ENCODE results near the gene CEP104.

The CEP104 gene

DNA sequence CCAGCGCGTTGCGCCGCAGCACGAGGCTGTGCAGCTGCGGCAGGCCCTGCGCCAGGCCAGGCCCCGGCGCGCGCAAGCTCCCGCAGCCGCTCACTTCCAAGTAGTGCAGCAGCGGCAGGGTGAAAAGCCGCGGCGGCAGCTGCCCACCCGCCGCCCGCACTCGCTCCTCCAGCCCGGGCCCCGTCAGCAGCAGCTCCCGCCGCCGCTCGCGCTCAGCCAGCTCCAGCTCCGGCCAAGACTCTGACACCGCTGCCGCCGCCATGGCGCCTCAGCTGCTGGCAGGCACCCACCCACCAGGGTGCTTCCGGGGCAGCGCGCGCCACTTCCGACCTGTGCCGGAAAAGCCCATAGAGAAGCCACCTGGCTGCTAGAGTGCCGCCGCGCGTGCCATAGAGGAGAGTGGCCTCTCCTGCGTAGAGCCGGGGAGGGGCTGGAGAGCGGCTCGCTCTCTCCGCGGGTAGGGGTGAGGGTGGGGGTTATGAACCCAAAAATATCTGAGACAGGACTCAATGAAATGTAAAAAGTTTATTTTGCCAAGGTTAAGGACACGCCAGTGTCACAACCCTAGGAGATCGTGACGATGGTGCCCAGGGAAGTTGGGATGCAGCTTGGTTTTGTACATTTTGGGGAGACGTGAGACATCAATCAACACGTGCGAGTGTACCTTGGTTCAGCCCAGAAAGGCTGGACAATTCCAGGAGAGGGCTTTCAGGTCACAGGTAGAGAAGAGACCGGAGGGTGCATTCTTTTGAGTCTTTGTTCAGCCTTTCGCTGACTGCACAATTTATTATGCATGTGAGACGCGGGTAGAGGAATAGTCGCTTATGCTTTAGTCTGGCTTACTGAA is 60.6 kb downstream of the CEP104 start, which contains the start of gene LRRC47:
Gene LRRC47, minus strand, starts transcription at position 284 of the 847 bp plus-strand sequence. Its CDS starts 22 bp downstream, at position 262.
- peak; percentile 92 for DNase-seq (ENCODE audit: low read depth)

DNA sequence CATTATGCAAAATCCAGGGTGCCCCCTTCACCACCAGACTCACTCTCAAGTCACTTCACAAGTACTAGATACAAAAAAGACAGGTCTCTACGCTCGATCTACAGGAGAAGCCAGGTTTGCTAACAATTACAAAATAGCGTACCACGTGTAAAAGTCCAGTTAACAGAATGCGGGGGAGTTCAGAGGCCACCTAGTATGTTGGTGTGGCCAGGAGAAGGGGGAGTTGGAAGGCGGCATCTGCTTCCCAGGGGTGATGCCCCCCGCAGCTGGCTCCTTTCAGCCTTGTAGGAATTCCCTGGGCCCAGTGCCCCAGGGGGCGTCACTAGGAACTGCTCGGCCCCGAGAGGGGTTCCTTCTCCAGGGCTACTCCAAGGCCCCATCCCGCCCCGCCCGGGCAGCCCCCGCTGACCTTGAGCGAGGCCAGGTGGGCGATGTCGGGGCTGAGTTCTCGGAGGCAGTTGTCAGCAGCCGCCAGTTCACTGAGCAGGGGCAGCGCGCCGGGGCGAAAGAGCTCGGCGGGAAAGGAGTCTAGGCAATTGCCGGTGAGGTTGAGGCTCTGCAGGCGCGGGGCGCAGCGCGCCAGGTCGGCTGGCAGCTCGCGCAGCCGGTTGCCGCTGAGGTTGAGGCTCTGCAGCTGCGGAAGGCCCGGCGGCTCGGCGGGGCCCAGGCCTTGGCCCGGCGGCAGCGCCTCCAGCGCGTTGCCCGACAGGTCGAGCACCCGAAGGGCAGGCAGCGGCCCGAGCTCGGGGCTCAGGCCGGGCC is 61.4 kb downstream of the CEP104 start:
- DNase-seq (ENCODE audit: low read depth): no peak

DNA sequence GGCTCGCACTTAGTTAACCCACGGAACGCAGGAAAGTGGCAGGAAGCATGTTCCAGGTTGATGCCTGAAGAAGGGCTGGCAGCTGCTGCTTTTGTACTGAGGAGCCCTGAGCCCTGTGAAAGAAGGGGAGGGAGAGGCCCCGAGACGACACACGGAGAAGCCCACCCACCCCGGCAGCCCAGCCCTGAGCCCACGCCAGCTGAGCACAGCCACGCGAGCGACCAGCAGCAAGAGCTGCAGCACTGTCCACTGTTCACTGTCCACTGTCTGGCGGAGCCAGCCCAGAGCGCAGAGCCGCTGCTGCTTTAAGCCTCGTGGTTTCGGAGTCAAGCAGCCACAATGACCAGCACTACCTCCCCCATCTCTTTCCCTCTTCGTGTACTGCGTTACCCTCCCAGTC is 66.1 kb downstream of the CEP104 start:
- DNase-seq (ENCODE audit: low read depth): no peak

DNA sequence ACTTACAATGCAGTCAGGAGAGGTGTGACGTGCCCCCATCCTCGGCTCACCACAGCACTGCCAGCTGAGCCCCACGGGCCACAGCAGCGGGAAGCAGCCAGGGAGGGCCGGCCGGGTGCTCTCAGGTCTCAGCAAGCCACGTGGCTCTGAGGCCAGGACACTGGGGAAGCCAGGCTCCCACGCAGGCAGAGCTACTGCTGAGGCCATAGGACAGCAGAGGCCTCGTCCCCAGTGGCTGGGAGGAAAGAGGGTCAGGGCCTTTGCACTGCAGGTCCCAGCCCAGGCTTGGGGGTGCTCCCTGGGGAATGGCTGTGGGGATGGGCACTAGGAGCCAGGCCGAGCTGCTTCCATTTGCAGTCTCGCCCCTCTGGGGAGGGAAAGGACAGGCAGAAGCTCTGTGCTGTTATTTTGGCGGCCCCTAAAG is 66.5 kb downstream of the CEP104 start:
- no peak for DNase-seq (ENCODE audit: low read depth)

DNA sequence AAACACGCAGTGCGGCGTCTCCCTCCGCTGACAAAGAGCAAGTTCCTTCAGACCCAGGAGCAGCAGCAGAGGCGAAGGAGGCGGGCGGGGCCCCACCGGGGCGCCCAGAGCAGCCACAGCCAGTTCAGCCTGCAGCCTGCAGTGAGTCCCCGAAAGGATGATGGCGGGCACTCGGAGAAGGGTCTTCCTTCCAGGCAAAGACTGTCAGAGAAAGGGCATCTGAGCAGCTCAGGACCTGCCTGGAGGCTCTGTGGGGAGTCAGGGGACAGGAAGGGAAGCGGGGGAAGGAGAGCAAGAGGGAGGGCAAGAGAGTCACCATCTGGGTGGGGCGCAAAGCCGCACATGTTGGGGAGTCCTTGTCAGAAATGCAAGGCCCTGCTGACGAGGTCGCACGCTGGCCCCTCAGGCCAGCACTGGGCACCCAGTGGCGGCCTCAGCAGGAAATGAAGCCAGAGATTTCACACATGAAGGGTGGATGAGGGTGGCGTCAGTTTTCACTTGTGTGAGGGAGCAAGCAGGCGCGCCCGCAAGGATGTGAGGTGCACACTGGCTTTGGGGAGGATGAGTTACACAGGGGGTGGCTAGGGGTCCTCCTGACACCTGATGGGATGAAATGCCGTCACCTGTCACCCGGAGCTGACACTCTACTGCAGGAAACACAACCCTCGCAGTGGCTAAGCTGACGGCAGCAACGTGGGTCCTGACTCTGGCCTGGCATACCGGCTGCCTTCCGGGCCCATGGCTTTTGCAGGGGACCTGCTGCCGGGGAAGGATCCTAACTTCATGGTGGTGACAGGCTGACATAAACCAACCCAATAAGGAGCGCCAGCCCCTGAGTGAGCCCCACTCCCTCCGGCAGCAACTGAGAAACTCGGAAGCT is 67.3 kb downstream of the CEP104 start:
- DNase-seq (ENCODE audit: low read depth): no peak

DNA sequence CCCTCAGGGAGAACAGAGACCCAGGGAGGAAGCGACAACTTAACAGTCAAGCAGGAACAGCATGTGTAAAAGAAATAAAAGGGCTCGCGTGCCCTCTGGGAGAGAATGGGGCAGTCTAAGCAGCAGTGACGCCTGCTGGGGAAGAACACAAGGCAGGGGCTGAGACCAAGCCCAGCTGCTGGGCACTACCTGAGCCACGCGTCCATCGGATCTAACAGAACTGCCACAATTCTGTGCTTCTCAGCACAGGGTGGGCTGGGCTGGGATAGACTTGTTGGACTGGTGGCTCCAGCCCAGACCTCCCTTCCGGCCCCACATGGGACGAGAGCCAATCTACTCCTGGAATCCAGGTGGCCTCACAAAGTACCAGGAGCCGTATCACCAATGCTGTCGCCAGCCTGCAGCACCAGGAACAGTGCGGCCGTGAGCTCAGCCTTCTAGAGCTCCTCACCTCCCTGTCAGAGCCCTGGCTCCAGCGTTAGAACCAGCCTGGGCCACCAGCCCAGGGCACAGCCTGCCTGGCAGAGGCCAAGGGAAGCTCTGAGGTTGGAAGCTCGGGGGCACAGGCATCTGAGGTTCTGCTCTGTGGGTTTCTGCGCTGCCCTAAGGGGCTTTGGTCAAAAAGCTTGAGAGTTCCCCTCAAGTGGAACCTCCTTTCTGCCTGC is 68.1 kb downstream of the CEP104 start:
- no peak for DNase-seq (ENCODE audit: low read depth)

DNA sequence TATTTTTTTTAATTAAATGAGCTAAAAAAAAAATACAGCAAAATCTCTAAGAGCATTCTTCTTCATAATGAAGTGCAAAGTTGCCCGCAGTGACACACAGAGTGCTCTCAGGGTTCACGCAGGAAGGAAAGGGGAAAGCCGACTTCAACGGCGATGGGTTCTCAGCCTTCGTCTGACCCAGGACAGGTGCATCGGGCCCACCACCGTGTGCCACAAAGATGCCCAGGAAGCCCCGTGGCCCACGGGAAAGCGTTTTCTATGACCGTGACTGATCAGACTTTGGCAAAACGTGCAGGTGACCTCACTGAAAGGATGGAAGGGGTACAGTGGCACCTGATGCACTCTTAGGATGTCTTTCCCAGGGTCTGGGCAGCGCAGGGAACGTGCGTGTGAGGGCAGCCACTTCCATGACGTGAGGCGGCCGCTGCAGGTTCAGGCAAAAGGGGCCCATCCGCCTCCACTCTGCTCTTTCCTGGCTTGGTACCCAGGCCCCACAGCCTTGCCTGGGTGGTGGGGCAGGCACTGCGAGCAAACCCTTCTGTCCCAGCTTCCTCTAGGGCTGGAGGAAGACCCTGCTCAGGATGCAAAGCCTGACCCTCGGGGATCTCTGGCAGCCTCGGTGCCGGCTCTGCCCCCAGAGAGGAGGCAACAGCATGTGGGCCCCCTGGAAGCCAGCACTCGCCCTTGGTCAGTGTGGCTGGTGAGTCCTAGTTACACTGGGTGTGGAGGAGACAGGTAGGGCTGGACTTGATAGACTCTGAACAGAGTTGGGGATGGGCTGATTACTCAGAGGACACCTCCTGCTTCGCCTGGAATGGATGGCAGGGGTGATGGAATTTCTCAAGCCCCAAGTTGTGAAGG is 69.0 kb downstream of the CEP104 start:
- DNase-seq (ENCODE audit: low read depth): no peak

DNA sequence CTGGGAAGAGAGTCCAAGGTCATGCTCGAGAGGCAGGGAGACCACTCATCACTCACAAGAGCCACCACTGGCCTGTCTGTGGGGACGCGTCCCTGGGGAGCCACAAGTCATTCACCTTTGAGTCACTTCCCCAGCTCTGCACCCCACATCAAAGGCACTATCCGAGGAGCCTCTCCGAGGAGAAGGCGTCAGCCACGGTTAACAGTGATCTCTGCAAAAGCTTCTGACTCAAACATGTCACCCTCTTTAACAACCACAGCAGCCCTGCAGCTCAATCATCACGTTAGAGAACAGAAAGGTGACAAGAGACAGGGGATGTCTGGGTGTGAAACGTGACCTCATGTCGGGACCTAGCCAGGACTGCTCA is 69.7 kb downstream of the CEP104 start:
- peak; percentile 31 for DNase-seq (ENCODE audit: low read depth)

DNA sequence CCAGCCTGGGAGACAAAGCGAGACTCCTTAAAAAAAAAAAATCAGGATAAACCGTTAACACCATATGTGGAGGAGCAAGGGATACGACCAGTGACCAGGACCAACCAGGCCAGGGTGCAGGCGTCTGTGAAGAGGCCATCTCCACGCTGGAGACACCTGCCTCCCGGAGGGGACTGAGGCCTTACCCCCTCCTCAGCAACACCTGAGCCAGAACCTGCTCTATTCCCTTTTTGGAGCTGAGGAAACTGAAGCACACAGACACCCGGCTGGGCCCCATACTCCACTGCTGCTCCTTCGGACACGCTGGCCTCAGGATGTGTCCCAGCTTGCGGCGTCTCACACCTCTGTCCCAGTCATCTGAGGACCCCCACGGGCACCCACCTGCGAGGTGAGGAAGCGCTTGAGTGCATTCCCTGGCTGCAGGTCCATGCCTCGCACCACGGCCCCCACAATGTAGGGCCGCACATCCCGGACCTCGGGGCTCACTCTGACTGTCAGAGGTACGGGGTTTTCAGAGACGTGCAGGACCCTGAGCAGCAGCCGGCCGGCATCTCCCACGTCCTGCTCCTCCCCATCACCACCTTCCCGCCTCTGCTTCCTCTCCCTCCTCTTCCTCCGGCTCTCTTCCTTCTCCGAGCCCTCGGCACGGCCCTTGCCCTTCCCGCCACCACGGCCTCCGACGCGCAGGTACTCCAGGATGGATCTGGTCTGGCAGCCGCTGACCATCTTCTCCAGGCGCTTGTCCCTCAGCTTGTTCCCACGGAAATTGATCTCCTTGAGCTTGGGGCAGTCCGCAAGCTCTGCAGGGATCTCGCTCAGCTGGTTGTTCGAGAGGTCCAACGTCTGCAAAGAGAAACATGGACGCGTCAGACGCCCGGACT is 70.3 kb downstream of the CEP104 start:
- no peak for DNase-seq (ENCODE audit: low read depth)

DNA sequence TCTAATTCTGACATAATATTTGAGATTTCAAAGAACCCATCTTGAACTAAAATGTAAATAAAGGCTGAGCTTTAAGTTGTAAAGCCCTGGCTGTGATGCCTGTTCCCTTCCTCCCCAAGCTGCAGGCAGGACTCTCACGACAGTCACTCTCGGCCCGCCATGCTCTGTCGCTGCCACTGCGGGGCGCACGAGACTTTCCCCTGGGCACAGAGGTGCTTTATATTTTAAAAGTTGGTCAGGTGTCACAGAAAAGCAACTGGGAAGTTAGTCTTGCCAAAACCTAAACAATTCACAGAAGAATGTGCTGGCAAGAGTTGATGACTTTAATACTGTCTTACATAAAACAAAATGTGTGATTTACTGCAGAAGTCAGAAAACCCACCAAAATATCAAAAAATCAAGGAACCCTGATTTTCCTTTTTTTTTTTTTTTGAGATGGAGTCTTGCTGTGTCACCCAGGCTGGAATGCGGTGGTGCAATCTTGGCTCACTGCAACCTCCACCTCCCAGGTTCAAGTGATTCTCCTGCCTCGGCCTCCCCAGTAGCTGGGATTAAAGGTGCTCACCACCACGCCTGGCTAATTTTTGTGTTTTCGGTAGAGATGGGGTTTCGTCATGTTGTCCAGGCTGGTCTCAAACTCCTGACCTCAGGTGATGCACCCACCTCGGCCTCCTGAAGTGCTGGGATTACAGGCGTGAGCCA is 71.4 kb downstream of the CEP104 start:
- no peak for DNase-seq (ENCODE audit: low read depth)

DNA sequence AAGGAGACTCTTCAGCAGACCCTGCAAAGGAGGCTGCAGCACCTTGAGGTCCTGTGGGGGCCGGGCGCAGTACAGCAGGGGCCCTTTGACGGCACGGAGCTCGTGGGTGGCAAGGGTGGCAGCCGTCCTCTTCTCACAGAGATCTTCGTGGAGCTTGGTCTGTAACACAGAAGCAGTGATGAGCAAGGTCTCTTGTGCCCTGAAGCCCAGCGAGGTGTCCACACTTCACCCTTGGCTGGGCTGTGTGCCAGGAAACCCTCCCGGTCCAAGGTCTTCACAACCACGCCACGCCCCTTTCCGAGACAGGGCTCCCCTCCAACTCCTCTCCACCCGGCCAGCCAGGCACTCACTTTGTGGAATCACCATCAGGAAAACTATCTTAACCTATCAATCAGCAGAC is 72.0 kb downstream of the CEP104 start:
- no peak for DNase-seq (ENCODE audit: low read depth)

DNA sequence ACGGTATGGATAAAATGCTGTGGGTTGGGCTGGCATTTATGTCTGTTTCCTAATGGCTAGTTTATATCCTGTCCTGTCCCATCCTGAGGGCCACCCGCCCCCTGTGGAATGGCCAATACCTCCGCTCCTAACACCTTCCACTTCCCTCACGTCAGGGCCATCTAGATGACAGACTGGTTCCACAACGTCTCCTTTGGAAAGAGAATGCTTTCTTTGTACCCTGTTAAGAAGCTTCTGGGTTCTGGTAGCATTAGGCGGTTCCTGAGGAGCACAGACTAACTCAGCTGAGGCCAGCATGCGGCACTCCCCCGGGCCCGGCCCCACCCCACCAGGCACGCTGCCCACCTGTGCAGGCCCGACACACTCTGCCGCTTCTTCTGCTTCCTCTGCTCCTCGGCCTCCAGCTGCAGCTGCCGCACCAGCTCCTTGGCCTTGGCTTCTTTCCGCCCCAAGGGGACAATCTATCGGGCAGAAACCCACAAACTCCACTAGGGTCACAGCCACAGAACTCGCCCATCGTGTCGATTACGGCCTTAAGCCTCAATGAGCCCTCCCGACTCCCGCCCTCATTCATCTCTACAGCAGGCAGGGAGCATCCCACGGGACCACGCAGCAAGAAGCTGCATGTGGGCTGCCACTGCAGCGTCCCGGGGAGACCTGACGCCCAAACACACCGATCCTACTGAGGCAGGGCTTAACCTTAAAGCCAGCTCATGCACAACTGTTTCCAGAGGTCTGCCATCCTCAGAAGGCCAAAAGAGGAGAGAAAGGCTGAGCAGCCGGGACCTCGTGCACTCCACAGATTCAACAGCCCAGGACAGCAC is 73.1 kb downstream of the CEP104 start:
- DNase-seq (ENCODE audit: low read depth): no peak

DNA sequence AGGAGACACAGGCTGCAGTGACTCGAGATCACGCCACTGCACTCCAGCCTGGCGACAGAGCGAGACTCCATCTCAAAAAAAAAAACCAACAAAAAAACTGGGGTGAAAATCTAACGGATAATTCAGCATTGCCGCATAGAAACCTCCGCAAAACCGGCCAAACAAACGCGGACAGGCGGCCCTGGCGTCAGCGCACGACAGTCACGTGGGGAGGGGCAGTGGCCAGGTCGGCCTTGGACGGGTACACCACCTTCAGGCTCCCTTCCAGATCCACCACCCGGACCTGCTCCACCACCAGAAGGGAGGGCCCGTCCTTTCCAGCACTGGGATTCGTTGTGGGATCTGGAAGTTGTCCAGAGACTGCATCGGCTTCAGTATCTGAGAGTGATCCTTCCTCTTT is 76.1 kb downstream of the CEP104 start:
- no peak for DNase-seq (ENCODE audit: low read depth)

DNA sequence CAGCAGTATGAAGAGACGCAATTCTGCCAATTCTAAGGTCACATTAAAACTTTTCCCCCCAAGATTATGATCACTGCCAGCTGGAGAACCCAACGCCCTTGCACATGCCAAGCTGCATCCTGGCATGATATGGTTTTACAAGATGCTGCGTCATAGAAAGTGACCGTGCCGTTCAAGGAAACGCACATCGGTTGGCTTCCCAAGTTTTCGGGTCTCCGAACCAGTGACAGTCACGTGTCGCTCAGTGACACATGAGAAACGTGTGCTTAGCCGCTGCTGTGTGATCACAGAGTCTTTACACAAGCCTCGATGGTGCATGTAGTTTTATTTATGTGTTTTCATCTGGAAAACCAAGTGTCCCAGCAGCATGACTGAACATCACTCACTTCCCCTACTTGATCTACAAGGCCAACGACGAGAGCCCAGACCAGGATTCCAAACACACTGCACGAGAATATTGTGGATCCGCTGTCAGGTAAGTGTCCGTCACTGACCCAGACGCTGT is 77.0 kb downstream of the CEP104 start:
- DNase-seq (ENCODE audit: low read depth): no peak

DNA sequence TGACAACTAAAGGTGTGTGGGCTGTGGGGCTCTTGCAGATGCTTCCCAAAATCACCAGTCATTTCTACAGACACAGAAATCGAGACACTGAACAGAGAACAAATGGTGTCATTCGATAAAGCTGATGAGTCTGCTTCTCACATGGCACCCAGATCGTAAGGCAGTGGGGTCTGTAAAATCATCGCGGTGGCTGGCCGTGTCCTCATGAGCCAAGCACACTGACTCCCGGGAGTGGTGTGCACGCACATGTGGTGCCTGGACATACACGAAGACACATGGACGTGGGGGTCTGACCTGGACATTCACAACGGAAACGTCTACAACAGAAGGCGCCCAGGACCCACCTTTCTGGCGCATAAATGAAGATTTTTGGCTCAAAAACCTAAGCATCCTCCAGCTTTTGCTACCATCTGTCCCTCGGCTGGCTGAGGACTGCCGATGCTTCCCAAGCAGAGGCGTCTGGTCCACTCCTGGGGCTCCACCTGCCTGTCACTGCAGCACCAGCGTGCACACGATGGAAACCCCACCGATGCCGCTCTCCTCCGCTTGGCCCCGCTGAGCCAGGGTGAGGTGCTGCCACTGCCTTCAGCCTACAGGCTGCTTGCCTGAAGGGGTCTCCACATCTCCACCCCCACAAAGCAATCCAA is 77.6 kb downstream of the CEP104 start:
- no peak for DNase-seq (ENCODE audit: low read depth)

DNA sequence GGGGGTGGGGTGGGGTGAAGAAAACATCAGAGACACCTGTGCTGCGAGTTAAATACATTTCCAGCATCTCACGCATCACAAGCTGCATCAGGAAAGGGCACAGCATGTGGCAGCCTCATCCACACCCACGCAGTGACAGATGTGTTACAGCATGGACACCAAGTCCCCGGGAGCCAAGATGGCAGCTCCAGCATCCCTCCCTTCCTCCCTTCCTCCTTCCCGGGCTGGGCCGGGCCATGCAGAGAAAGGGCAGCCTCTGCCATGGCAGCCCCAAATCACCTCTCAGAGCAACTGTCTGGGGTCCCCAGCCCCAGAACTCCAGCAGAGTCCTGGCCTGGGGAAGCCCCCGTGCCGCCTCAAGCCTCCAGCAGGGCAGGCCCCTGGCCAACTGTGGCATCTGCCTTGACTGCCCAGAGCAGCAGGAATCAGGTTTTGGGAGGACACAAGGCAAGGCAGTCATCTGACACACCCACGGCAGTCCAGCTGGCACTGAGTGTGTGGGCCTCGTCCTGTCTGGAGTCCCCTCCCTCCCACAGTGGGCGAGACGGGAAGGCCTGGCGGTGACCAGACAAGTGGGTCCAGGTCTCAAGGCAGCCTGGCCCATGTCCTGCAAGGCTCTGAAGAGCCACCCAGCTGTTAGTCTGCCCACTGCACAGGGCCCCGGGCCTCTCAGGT is 78.3 kb downstream of the CEP104 start:
- no peak for DNase-seq (ENCODE audit: low read depth)
